ENCODE data around the gene CLN5.
"Not testable (repeated sequence)": the region's sequence is repeated elsewhere in the genome, so short reads cannot be mapped to it uniquely, and the experiment has no call there.

Gene CLN5

GRCh38 chr13:76991796-76992547 is at the start of gene CLN5:
CLN5 (plus strand) TSS chr13:76992081; CDS start chr13:76992099, 18 bp downstream.
- peak; percentile 75 for DNase-seq (ENCODE audit: low read depth, low spot score)

GRCh38 chr13:76942363-76942762 is 49.5 kb upstream of the CLN5 start:
- no peak overlapping the region for H3K27ac ChIP-seq
- no peak for DNase-seq (ENCODE audit: low read depth, low spot score)

More at GRCh38 chr13:76991796-76992547, at the start of gene CLN5:
- peak within 1 kb of the TSS; percentile 78 for H3K27ac ChIP-seq

DNA sequence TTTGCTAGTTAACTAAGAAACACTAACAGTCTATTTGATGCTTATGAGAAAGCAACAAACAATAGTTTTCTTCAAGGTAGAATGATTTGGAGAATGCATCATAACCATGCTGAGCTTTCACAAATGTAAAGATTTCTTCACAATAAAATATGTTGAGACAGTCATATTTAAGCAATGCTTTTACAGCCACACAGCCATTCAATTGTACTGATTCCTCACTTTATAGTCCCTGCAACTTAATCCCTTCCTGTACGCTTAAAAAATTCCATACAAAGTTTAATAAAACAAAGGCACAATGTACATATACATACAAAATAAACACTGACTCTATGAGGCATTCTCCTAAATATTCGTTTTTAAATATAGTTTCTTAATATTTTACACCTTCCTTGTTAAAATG is 48.2 kb upstream of the CLN5 start:
- no peak overlapping the region for H3K27ac ChIP-seq
- DNase-seq (ENCODE audit: low read depth, low spot score): no peak

DNA sequence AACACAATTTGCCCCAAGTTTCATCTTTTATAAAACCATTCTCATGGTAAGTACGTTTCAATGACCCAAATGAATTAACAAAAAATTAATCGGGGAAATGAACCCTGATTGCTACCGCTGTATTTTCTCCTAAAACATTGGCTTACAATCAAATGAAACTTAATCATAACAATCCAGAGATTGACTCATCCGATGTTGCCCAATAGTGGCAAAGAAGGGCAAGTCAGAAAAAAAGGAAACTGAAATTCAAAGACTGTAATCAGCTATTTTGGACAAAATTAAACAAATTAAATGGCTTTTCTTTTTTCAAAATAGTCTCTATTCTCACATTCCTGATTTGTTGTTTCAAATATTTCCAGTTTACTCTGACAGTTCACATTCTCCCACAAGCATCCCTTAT is 47.4 kb upstream of the CLN5 start:
- peak overlapping the region; percentile 39 for H3K27ac ChIP-seq
- DNase-seq (ENCODE audit: low read depth, low spot score): no peak

DNA sequence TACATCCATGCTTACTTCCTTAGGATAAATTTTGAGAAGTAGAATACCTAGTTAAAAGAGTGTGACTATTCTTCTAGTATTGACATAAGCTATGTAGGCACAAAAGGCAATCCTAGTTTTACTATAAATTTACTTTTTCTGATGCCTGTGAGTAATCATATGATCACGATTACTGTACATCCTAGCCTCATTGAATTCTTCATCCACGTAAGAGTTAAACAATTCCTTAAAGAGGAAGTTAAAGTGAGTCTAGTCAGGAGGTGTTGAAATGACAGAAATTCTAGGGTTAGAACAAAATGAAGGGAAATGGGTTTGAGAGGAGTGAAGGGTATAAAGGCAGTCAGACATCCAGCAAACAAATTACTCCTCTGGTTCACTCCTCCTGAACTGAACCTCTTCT is 43.7 kb upstream of the CLN5 start, which contains the start of gene ACOD1:
Gene ACOD1, plus strand, starts transcription at position 363 of the 400 bp plus-strand sequence. CDS start 48 bp downstream, outside the sequence.
- no peak for DNase-seq (ENCODE audit: low read depth, low spot score)
- no peak within 1 kb of the TSS for H3K27ac ChIP-seq

- DNase-seq (ENCODE audit: low read depth, low spot score): no peak
- H3K27ac ChIP-seq: no peak overlapping the region
Measured at GRCh38 chr13:76950101-76950500, 41.8 kb upstream of the CLN5 start.

DNA sequence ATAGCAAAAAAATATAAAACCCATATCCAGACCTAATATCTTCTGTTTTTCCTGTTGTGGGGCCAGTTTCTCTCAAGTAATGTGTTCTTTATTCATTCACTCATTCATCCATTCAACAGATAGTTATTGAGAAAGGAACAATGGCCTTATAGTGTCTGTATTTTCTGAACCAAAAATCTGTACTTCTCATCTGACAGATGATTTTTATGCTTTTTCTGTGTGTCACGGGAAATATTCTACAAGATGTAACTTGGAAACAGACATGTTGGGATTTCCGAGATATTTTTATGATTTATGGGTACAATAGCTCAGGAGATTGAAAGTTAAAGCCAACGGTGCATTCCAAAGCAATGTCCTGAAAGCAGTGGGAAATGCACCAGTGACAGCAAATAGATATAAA is 37.9 kb upstream of the CLN5 start:
- no peak for DNase-seq (ENCODE audit: low read depth, low spot score)
- H3K27ac ChIP-seq: no peak overlapping the region

GRCh38 chr13:76954538-76954937 is 37.3 kb upstream of the CLN5 start:
- no peak for DNase-seq (ENCODE audit: low read depth, low spot score)
- no peak overlapping the region for H3K27ac ChIP-seq

GRCh38 chr13:76955193-76955592 is 36.7 kb upstream of the CLN5 start:
- DNase-seq (ENCODE audit: low read depth, low spot score): no peak
- no peak overlapping the region for H3K27ac ChIP-seq

- no peak for DNase-seq (ENCODE audit: low read depth, low spot score)
- H3K27ac ChIP-seq: no peak overlapping the region
Measured at GRCh38 chr13:76955661-76956060, 36.2 kb upstream of the CLN5 start.

DNA sequence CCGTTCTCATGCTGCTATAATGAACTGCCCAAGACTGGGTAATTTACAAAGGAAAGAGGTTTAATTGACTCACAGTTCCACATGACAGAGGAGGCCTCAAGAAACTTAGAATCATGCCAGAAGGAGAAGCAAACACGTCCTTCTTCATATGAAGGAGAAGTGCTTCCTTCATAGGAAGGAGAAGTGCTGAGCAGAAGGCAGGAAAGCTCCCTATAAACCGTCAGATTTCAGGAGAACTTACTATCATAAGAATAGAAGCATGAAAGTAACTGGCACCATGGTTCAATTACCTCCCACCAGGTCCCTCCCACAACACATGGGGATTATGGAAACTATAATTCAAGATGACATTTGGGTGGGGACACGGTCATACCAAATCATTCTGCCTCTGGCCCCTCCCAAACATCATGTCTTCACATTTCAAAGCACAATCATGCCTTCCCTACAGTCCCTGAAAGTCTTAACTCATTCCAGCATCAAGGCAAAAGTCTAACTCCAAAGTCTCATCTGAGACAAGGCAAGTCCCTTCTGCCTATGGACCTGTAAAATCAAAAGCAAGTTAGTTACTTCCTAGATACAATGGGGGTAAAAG is 32.9 kb upstream of the CLN5 start:
- no peak overlapping the region for H3K27ac ChIP-seq
- no peak for DNase-seq (ENCODE audit: low read depth, low spot score)

DNA sequence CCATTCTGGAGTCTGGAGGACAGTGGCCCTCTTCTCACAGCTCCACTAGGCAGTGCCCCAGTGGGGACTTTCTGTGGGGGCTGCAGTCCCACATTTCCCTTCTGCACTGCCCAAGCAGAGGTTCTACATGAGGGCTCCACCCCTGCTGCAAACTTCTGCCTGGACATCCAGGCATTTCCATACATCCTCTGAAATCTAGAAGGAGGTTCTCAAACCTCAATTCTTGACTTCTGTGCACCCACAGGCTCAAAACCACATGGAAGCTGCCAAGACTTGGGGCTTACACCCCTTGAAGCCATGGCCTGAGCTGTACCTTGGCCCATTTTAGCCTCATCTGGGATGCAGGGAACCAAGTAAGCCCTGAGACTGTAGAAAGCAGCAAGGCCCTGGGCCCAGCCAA is 32.1 kb upstream of the CLN5 start:
- H3K27ac ChIP-seq: not testable (repeated sequence)

DNA sequence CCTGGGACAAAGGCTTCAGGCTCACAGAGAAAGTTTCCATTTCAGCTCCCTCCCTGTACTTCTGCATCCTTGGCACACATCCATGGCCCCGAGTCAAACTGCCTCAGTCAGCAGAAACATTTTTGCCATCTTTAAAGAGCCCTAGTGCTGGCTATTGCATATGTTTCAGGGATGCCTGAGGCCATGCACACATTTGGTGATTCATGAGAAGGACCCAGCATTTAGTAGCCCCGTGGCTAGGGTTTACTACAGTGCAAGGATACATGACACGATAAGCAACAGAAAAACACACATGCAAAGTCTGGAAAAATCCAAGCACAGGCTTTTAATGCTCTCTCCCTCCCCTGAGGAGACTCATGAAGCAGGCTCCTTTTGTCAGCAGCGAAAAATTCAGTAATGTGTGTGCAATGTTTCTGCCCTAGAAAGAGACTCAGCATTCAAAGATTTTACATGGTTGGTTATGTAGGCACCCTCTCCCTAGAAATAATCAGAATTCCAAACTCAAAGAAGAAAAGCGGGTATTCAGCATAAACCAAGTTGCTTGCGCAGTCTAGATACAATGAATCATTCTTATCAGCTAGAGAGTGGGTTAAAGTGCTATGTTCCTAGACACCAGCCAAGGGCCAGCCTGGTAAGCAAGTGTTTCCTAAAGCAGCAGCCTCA is 26.0 kb upstream of the CLN5 start:
- no peak for DNase-seq (ENCODE audit: low read depth, low spot score)
- no peak overlapping the region for H3K27ac ChIP-seq

More for the DNA sequence above, 32.1 kb upstream of the CLN5 start:
- DNase-seq (ENCODE audit: low read depth, low spot score): not testable (repeated sequence)

DNA sequence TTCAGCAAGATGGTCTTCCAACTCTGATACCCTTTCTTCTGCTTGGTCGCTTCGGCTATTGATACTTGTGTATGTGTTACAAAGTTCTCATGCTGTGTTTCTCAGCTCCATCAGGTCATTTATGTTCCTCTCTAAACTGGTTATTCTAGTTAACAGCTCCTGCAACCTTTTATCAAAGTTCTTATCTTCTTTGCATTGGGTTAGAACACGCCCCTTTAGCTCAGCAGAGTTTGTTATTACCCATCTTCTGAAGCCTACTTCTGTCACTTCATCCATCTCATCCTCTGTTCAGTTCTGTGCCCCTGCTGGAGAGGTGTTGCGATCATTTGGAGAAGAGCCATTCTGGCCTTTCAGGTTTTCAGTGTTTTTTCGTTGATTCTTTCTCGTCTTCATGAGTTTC is 24.9 kb upstream of the CLN5 start:
- DNase-seq (ENCODE audit: low read depth, low spot score): no peak
- no peak overlapping the region for H3K27ac ChIP-seq

DNA sequence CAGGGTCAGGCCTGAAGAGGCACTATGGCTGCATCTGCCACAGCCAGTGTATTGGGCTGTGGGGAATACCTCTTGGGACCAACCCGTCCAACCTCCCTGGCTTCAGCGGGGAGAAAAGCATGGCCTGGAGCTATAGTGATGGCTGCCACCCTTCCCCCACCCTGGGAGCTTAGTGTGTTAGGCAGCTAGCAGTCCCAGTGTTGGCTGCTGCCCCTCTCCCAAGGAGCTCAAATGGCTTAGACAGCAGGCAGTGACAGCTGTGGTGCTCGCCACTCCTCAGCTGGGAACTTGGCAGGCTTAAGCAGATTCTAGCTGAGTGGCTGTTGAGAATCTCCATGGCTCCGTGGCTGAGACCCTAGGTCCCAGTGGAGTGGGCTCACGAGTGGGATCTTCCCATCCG is 23.8 kb upstream of the CLN5 start:
- H3K27ac ChIP-seq: no peak overlapping the region
- DNase-seq (ENCODE audit: low read depth, low spot score): no peak

DNA sequence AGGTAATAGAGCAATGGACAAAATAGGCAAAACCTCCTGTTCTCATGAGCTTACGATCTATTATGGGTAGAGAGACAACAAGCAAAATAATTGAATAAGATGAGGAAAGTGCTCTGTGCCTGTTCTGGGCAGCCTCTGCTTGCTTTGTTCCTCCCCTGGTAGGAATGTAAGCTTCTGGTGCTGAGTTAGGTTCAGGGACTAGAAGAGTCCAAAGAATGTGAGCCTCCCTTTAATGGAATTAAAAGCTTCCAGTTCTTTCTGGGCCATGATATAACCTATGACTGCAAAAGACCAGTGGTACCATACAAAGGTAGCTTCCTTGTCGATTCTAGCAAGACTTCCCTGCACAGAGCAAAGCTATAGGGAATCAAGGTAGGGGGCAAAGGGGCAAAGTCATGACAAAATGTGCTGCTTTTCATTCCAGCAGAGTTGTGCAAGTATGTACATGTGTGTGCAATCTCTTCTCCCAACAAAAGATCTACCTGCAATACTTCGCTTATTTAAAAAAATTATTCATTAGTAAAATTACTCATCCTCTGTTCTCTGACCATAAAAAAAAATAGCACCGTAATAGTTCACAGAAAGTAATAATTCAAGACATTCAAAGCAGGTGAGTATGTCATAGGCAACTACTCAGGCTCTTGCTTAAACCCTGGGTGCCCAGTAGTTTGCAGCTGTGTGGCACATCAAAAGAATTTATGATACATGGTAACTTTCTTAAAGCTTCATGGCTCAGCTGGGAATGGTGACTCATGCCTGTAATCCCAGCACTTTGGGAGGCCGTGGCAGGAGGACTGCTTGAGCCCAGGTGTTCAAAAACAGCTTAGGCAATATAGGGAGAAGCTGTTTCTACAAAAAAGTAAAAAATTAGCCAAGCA is 22.2 kb upstream of the CLN5 start:
- peak; percentile 92 for DNase-seq (ENCODE audit: low read depth, low spot score)
- H3K27ac ChIP-seq: peak overlapping the region; percentile 39

- no peak overlapping the region for H3K27ac ChIP-seq
- DNase-seq (ENCODE audit: low read depth, low spot score): no peak
Measured at GRCh38 chr13:76971215-76971614, 20.7 kb upstream of the CLN5 start.

DNA sequence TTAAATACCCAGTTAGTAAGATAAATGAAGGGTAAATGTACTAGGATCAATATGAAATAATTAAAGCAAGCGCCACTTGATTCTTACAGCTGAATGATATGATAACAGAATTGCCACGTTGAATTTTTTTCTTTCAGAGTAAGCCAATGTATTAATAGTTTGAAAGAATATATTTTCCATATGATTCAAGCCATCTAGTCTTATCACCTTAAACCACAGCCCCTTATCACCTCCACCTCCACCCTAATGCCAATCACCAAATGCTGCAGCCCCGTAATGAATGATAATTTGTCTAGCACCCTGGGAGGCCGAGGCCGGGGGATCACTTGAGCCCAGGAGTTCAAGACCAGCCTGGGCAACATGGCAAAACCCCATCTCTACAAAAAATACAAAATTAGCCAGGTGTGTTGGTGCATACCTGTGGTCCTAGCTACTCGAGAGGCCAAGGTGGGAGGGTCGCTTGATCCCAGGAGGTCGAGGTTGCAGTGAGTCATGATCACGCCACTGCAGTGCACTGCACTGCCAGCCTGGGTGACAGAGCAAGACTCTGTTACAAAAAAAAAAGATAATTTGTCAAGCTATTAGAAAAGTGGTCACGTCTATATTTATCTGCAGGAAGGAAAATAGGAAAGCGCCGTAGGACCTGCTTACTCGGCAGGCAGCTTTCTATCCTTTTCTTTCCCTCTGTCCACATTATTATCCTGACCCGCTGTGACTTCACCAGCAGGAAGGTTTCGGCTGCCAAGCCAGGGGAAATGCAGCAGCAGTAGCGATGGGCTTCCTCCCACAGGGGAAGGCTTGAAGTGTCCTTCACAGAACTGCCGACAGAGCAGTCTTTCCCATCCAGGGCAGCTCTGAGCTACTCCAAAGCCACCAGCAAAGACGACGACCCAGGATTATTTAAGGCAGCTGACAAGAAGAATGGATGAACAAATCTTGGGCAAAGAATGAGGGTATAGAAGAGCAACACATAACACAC is 19.7 kb upstream of the CLN5 start:
- H3K27ac ChIP-seq: no peak overlapping the region
- DNase-seq (ENCODE audit: low read depth, low spot score): no peak

DNA sequence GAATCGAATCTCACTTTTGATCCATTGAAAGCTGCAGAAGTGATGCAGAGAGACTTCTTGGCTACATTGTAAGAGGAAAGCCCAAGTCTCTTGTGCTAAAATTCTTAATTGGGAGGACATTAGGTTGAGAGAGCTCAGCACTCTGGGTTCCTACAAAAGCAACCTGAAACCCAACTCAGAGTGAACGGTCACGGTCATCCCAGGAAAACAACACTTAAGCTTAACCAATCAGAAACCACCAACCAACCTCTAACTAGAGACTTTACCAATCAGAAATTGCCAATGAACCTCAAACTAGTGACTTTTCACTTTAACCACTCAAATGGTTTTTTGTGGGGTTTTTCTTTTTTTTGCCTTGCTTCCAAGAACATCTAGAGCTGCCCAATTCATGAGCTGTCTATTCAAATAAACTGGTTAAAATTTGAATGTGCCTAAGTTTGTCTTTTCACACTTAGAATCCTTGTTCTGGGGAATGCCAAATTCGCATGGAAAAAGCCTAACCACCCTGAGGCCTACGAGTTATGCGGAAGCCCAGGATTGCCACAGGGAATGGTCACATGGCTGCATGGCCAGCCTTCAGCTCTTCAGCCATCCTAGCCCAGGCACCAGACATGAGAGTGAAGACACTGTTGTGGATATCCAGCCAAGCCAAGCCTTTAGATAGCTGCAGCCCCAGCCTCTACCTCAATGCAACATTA is 17.8 kb upstream of the CLN5 start:
- no peak for DNase-seq (ENCODE audit: low read depth, low spot score)

More for the DNA sequence above, 17.8 kb upstream of the CLN5 start:
- no peak overlapping the region for H3K27ac ChIP-seq

Measured in epithelial cell of prostate (primary cell).